Heart right ventricle (tissue), 16 donors: Measurements from ENCODE around the gene HIP1R. TPM values are rescaled to one million over a fixed set of nuclear protein-coding genes. Genes with fewer than 3 reads are reported as not detected.
A peak's percentile ranks its signal among the peaks of the same experiment; 100 is the strongest.

Experiments used
- ATAC-seq, 8 donors: fragments of 200-7000 bp; cut with Tn5 transposase; one replicate each; pipeline ENCODE4 v1.9.1; 2020; ENCODE audit warnings: mild to moderate bottlenecking in 8 of 8, moderate library complexity in 8 of 8, moderate number of reproducible peaks in 1 of 8
- DNase-seq, 2 donors: peaks; one replicate each; pipeline ENCODE4 v3.0.0-alpha.2; 2020
- H3K27ac ChIP-seq, 10 donors: fragments of 200-600 bp; sonication (generic) in 2 of 10; one replicate each; pipeline versions ENCODE4 v1.5.0 to v1.8.0; 2020 to 2022; ENCODE audit warnings: mild to moderate bottlenecking in 3 of 10
- H3K27me3 ChIP-seq, 7 donors: fragments of 200-600 bp; one replicate each; pipeline ENCODE4 v1.8.0; 2021 to 2022; ENCODE audit warnings: mild to moderate bottlenecking in 2 of 7
- H3K36me3 ChIP-seq, 9 donors: fragments of 200-600 bp; sonication (generic) in 1 of 9; one replicate each; pipeline versions ENCODE4 v1.5.0 to v1.8.0; 2020 to 2022; ENCODE audit warnings: mild to moderate bottlenecking in 2 of 9
- H3K4me1 ChIP-seq, 9 donors: fragments of 200-600 bp; sonication (generic) in 1 of 9; one replicate each; pipeline versions ENCODE4 v1.5.0 to v1.8.0; 2020 to 2022; ENCODE audit warnings: mild to moderate bottlenecking in 4 of 9
- H3K4me3 ChIP-seq, 10 donors: fragments of 200-600 bp; sonication (generic) in 2 of 10; one replicate each; pipeline versions ENCODE4 v1.5.0 to v1.8.0; 2020 to 2022; ENCODE audit warnings: mild to moderate bottlenecking in 7 of 10, moderate library complexity in 2 of 10
- H3K9me3 ChIP-seq, 11 donors: fragments of 200-600 bp in 10 of 11; sonication (generic) in 2 of 11; one replicate each; pipeline versions ENCODE4 v1.5.0 to v1.8.0; 2013 to 2022; ENCODE audit warnings: mild to moderate bottlenecking in 2 of 11, control low read depth in 1 of 11, moderate library complexity in 1 of 11
- CTCF ChIP-seq, 9 donors: fragments of 200-600 bp; sonication (generic) in 2 of 9; IDR thresholded peaks; one replicate each; pipeline versions ENCODE4 v1.5.0 to v1.8.0; 2021 to 2022; ENCODE audit warnings: antibody characterized with exemption in 9 of 9, mild to moderate bottlenecking in 5 of 9, moderate library complexity in 1 of 9
- WGBS, 2 donors: extraction: QIAGEN DNeasy Blood & Tissue Kit; methylation state at CpG; one replicate each; pipeline ENCODE4 v1.1.7; 2013; ENCODE audit warnings: inconsistent platforms in 1 of 2; 5-methylcytosine and 5-hydroxymethylcytosine counted together
- intact Hi-C, 10 donors: fragments of 100-400 bp; cut with DNase I; formaldehyde crosslinking; loops; one replicate each; pipeline versions ENCODE4 v1.11.1 to v1.14.2; 2022
- polyA plus RNA-seq, 2 donors: library from polyadenylated mRNA; stranded (reverse); fragments of 200-250 nt; gene quantifications; one replicate each; pipeline ENCODE4 v1.2.3, GENCODE V29; 2013
- total RNA-seq, 10 donors: library from RNA; stranded (reverse); fragmentation: NEBNext Ultra II Directional in 3 of 10; extraction: Animal tissue kit (Norgen Biotek cat#: 25700) in 3 of 10; gene quantifications; one replicate each; pipeline versions ENCODE4 v1.2.1 to v1.2.4, GENCODE V29; 2021 to 2023
- donor health status: Arrhythmogenic right ventricular cardiomyopathy.
- donor health status: ischemic (EF 13 %, LVEDD 7.1; RV severe dilation, severe dysfunction).
- donor health status: healthy with polysubstance abuse.
- donor health status: DM: no; HTN: yes; CAD: no.
- donor health status: DM: no; HTN: no; CAD: no.
- donor health status: ischemic (EF 25% LVEDD 6.9; RV normal size, moderate dysfunction).
- donor health status: ischemic (EF 25% LVEDD 5.7; RV mildly dilated, moderate dysfunction).
- donor health status: healthy.
- donor health status: DM: yes; HTN: yes; CAD: no.
- donor health status: Ischemic cardiomyopathy.
- donor health status: ischemic (EF 35%, LVEDD 5.7; RV mildly dilated, moderate dysfunction).
- donor health status: nonischemic (EF 11% LVEDD 7.7; RV severe dilation, severe dysfunction).
- donor health status: DM: yes; HTN: yes; CAD: no.
- donor health status: PGD.
- donor health status: ischemic (EF 29% LVEDD 5.4; RV normal size, mild dysfunction).
- donor health status: nonischemic (EF 23%, LVEDD 6.1; RV moderate dilation, normal function).

HIP1R gene
- total and polyA plus RNA-seq, 12 donors = 13.7 to 37.7 (median 18.0) TPM

- peak; percentile 30 to 76 for DNase-seq
- Histone ChIP-seq H3K27ac (peak overlapping the region; percentile 60 to 86 (median 74)), H3K27me3 (no peaks in the 10 kb centered on the region), H3K4me3 (no peak overlapping the region), H3K36me3 (no peaks in the 10 kb centered on the region), H3K4me1 (peaks cover 0 to 17% (median 7%) of the 10 kb centered on the region in 9 donors), H3K9me3 (no peaks in the 10 kb centered on the region)
- intact Hi-C loops = no loop called here
- TF ChIP-seq CTCF (IDR thresholded peaks at IDR 0.05) = no peak
- peak; percentile 92 to 98 (median 96) for ATAC-seq
- 46 to 55% methylated on average over 12 of the region's 12 CpGs for WGBS, 2 donors
Measured at GRCh38 chr12:122909442-122910288, 74.4 kb downstream of the HIP1R start.

Other genes with a start within 250 kb of the HIP1R start
- gene HCAR2, start 132.1 kb upstream of the HIP1R start, total RNA-seq = 1 to 10 TPM in 1 of 10 donors, under 1 TPM in 5, not detected in 4; 0.13 to 1.5 (median 0.61) TPM
- gene HCAR2, start 132.1 kb upstream of the HIP1R start, polyA plus RNA-seq = under 1 TPM; 0.22 to 0.45 TPM
- 1 to 10 TPM in 1 of 10 donors, under 1 TPM in 3, not detected in 6; 0.17 to 1.3 (median 0.53) TPM for gene HCAR3, start 118.6 kb upstream of the HIP1R start, total RNA-seq
- gene HCAR3, start 118.6 kb upstream of the HIP1R start, polyA plus RNA-seq = under 1 TPM in 1 of 2 donors, not detected in 1; 0.19 TPM
- gene HCAR1, start 104.6 kb upstream of the HIP1R start, total RNA-seq = under 1 TPM in 7 of 10 donors, not detected in 3; 0.05 to 0.28 (median 0.09) TPM
- gene HCAR1, start 104.6 kb upstream of the HIP1R start, polyA plus RNA-seq = under 1 TPM; 0.04 to 0.07 TPM
- gene DENR, start 82.6 kb upstream of the HIP1R start, total RNA-seq = 10 to 100 TPM; 23.1 to 31.0 (median 25.9) TPM
- gene DENR, start 82.6 kb upstream of the HIP1R start, polyA plus RNA-seq = 10 to 100 TPM; 16.5 to 19.2 TPM
- gene CCDC62, start 60.9 kb upstream of the HIP1R start, total RNA-seq = 1 to 10 TPM in 5 of 10 donors, under 1 TPM in 5; 0.47 to 2.2 (median 0.90) TPM
- gene CCDC62, start 60.9 kb upstream of the HIP1R start, polyA plus RNA-seq = under 1 TPM; 0.12 to 0.37 TPM
- 10 to 100 TPM; 17.6 to 33.2 (median 19.8) TPM for gene VPS37B, start 60.7 kb downstream of the HIP1R start, total RNA-seq
- 10 to 100 TPM; 16.4 to 26.7 TPM for gene VPS37B, start 60.7 kb downstream of the HIP1R start, polyA plus RNA-seq
- 1 to 10 TPM; 2.7 to 5.8 (median 4.5) TPM for gene ABCB9, start 131.0 kb downstream of the HIP1R start, total RNA-seq
- gene ABCB9, start 131.0 kb downstream of the HIP1R start, polyA plus RNA-seq = 1 to 10 TPM; 1.9 to 6.0 TPM
- gene OGFOD2, start 139.8 kb downstream of the HIP1R start, total RNA-seq = 10 to 100 TPM; 10.6 to 17.1 (median 12.0) TPM
- 10 to 100 TPM; 12.0 to 15.9 TPM for gene OGFOD2, start 139.8 kb downstream of the HIP1R start, polyA plus RNA-seq
- gene ARL6IP4, start 145.2 kb downstream of the HIP1R start, total RNA-seq = 100 to 1,000 TPM; 125 to 161 (median 137) TPM
- gene ARL6IP4, start 145.2 kb downstream of the HIP1R start, polyA plus RNA-seq = 100 to 1,000 TPM; 226 to 319 TPM